GM12875 (cell line): ENCODE data around the gene KIF4B.
"Not testable (repeated sequence)": the region's sequence is repeated elsewhere in the genome, so short reads cannot be mapped to it uniquely, and the experiment has no call there.

Source experiments
- H3K4me3 ChIP-seq: one replicate; pipeline ENCODE4 v1.5.1; 2011; ENCODE audit warnings: low read depth, low read length, control low read depth
- CTCF ChIP-seq: IDR thresholded peaks from 2 replicates; pipeline ENCODE4 v1.5.1; 2011; ENCODE audit warnings: low read depth, mild to moderate bottlenecking, control low read depth, inconsistent platforms, low read length, moderate library complexity, borderline replicate concordance; ENCODE audit not compliant: insufficient read depth

The KIF4B gene

GRCh38 chr5:154993461-154993860 lies 20.1 kb upstream of the KIF4B start:
- no peak for TF ChIP-seq CTCF
- no peak overlapping the region for H3K4me3 ChIP-seq

- no peak for TF ChIP-seq CTCF
- H3K4me3 ChIP-seq = no peak overlapping the region
Measured at GRCh38 chr5:154995679-154996078, 17.9 kb upstream of the KIF4B start.

DNA sequence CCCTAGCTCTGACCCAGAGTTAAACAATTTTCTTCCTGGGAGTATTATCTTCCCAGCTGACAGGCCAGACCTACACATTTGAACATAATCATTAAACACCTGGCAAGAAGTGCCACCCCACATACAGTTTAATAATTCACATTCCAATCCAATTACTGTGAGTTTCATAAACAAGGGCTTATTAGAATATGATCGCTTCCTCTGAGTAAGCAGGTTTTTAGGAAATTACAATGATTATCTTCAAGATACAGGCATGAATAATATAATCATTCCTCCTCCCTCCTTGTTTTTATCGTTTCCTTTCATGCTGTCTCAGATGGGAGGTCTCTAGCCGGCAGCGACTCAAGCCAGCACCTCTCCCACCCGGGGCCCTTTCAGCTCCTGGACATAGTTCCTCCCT lies 15.8 kb upstream of the KIF4B start:
- no peak for TF ChIP-seq CTCF
- no peak overlapping the region for H3K4me3 ChIP-seq

- no peak overlapping the region for H3K4me3 ChIP-seq
- TF ChIP-seq CTCF = no peak
Measured at GRCh38 chr5:154999865-155000264, 13.7 kb upstream of the KIF4B start.

GRCh38 chr5:155001523-155001922 lies 12.0 kb upstream of the KIF4B start:
- no peak overlapping the region for H3K4me3 ChIP-seq
- TF ChIP-seq CTCF = no peak

DNA sequence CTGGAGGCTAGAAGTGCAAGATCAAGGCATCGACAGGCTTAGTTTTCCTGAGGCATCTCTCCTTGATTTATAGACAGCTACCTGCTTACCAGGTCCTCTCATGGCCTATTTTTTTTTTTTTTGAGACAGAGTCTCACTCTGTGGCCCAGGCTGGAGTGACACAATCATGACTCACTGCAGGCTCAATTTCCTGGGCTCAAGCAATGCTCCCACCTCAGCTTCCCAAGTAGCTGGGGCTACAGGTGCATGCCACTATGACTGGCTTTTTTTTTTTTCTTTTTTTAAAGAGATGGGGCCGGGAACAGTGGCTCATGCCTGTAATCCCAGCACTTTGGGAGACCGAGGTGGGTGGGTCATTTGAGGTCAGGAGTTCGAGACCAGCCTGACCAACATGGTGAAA lies 10.8 kb upstream of the KIF4B start:
- not testable (repeated sequence) for H3K4me3 ChIP-seq

DNA sequence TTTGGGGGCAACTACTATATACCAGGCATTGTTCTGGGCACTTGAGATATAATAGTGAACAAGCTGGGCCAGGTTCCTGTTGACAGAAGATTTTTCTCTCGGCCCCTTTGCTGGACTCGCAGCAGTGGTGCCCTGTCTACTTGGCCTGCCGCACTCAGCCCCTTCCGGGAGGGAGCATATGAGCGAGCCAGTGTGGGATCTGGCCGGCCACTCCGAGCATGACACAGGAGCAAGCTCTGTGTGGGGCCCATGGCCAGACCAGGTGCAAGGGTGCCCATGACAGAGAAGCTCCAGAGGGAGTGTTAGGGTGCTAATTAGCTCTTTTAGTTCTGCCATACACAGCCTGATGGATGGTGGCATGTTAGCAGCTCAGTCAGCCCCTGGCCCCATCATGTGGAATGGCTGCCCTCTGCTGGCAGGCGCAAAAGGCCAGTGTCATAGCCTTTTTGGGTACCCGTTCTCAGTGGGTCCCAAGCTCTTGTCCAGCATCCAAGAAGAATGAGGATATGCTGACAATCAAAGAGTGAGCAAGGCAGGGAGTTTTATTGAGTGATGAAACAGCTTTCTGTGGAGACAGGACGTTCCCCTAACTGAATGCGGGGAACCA lies 9.3 kb upstream of the KIF4B start:
- TF ChIP-seq CTCF = peak; percentile 48
- H3K4me3 ChIP-seq = no peak overlapping the region

DNA sequence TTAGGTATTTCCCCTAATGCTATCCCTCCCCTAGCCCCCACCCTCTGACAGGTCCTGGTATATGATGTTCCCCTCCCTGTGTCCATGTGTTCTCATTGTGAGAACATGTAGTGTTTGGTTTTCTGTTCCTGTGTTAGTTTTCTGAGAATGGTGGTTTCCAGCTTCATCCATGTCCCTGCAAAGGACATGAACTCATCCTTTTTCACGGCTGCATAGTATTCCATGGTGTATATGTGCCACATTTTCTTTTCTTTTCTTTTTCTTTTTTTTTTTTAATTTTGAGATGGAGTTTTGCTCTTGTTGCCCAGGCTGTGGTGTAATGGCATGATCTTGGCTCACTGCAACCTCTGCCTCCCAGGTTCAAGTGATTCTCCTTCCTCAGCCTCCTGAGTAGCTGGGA lies 7.3 kb upstream of the KIF4B start:
- H3K4me3 ChIP-seq = not testable (repeated sequence)
